HG02642 (cell line): ENCODE measurements around the gene DKC1.
A peak's percentile ranks its signal among the peaks of the same experiment; 100 is the strongest.

Source experiments
- ATAC-seq: cut with Tn5 transposase; IDR thresholded peaks from one replicate; pipeline ENCODE4 v1.9.1; 2021; ENCODE audit warnings: mild to moderate bottlenecking; ENCODE audit not compliant: unreplicated experiment, poor library complexity

The DKC1 gene

DNA sequence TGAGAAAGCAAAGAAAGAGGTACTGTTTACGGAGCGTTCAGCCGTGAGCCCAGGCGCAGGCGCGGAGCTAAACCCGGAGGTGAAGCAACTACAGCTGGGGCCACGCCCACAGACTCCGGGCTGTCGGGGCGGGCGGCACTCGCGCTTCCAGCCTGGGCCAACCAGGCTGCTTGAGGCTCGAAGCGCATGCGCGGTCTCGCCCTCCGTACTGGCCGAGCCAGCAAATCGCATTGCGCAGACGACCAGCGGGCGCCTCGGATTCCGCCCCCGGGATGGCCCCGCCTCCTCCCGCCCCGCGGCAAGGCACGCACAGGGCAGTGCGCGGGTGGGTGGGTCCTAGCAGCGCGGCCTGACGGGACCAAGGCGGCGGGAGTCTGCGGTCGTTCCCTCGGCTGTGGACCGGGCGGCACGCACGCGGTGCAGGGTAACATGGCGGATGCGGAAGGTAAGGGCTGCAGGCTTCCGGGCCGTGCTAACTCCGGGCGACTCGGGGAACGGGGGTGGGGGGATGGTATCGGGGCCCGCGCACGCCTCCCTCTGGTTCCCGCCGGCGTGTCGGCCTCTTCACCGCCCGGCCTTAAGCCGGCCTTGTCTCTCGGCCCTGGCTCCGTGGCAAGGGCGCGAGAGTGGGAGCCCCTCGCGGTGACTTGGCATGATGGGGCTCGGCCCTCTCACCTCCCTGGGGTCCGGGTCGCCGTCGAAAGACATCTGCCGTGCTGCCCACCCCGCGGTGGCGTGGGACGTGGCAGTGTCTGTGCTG, at the start of gene DKC1:
Gene DKC1, plus strand, starts transcription at position 328 of the 760 bp plus-strand sequence. Its CDS starts 102 bp downstream, at position 430.
- peak; percentile 90 for ATAC-seq

GRCh38 chrX:154714925-154715324, 47.7 kb upstream of the DKC1 start:
- ATAC-seq: no peak

DNA sequence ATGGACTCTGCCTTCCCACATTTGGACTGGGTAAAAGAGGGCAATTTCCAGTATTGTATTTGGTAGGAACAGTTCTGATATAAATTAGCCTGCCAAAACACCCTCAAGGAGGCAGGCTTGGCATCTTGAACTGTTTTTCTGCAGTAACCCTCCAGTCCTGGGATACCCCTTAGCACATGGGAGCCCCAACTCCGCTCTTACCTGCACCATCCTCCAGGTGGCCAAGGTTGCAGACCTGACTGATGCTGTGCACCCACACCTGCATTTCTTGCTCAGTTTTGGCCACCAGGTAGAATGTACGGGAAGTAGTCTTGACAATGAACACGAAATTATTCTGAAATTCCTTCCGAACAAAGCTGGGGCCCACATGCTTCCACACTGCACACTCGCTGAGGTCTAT, 46.8 kb upstream of the DKC1 start:
- ATAC-seq: no peak

DNA sequence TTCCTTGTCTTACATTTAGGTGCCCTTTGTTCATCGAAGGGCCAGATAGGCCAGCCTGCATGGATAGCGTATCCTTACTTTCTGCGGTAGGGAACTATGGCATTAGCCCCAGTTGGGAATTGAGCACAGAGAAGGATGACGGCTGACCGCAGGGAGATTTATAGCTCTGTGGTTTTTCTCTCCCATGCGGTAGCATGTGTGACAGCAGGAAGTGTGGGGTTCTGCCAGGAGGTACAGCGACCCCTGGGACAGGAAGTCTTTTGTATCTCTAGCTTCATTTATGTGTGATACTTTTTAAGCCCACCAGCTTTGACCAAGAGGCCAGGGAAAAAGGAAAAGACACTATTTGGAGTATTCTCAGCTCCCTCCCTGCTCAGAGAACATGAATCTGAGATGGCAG, 44.8 kb upstream of the DKC1 start:
- ATAC-seq: no peak

DNA sequence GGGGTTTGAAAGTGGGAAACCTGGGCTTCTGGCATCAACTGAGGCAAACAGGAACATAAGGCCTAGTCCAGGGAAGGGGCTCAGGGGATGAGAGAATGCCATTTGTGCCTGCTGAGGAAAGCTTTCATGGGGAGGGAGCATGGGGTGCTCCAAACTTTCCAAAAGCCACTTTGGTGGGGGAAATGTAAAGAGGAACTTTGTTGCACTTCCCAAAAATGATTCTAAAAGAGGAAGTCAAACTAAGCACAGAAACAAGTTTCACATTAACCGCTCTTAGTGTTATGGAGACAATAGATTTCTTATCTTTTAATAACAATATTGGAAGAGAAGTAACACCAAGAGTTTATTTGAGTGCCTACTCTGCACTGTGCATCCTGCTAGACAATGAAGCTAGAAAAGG, 44.0 kb upstream of the DKC1 start:
- no peak for ATAC-seq

- ATAC-seq: no peak
Observed at GRCh38 chrX:154719132-154719675, 43.5 kb upstream of the DKC1 start.

DNA sequence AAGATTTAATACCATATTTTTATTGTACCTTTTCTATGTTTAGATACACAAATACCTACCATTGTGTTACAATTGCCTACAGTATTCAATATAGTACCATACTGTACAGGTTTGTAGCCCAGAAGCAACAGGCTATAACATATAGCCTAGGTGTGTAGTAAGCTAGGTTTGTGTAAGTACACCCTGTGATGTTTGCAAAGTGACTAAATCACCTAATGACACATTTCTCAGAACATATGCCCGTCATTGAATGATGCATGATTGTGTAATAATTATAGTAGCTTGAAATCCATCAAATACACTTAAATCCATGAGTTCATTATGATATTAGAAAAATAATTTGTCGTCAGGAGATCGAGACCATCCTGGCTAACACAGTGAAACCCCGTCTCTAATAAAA, 42.6 kb upstream of the DKC1 start:
- ATAC-seq: no peak

DNA sequence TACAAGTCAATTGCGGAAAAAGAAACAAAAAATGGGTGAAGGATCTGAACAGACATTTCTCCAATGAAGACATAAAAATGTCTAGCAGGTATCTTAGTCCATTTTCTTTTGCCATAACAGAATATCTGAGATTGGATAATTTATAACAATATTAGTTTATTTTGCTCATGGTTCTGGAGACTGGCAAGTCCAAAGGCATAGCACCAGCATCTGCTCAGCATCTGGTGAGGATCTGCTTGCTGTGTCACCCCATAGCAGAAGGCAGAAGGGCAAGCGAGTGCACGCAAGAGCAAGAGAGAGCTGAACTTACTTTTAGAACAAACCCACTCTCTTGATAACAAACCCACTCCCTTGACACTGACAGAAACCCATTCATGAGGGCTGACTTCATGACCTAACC, 41.5 kb upstream of the DKC1 start:
- ATAC-seq: no peak

- ATAC-seq: no peak
Observed at GRCh38 chrX:154724993-154725756, 37.5 kb upstream of the DKC1 start.

DNA sequence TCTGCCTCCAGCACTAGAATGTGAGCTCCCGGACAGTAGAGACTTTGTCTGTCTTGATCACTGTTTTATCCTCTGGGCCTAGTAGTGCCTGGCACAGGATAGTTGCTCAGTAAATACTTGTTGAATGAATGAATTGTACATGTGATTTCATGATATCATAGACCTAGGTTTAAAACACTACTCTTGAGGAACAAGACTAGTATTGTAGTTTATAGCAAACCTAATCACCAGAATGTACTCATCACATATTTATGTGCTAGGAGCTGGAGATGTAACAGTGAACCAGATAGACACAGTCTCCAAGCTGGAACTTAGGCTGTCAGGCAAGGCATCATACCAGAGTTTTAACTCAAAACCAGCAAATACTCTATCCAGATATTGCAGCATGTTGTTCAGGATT, 35.2 kb upstream of the DKC1 start:
- ATAC-seq: no peak

DNA sequence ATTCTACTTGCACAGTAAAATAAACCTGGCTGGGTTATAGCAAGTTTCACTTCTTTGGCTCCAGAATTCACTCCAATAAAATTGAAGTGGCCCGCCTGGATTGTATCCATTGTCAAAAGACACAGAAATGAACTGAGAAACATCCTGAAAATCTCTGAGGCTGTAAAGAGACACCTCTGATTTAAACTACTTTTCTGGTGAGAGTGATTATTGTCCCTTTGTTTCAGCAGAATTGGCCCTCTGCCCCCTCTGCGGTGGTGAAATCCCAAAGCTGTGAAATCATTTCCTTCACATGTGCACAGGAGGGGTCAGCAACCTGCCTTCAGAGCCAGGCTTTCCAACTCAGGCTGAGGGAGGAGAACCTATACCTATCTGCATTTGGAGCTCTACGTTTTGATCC, 34.8 kb upstream of the DKC1 start:
- ATAC-seq: no peak

DNA sequence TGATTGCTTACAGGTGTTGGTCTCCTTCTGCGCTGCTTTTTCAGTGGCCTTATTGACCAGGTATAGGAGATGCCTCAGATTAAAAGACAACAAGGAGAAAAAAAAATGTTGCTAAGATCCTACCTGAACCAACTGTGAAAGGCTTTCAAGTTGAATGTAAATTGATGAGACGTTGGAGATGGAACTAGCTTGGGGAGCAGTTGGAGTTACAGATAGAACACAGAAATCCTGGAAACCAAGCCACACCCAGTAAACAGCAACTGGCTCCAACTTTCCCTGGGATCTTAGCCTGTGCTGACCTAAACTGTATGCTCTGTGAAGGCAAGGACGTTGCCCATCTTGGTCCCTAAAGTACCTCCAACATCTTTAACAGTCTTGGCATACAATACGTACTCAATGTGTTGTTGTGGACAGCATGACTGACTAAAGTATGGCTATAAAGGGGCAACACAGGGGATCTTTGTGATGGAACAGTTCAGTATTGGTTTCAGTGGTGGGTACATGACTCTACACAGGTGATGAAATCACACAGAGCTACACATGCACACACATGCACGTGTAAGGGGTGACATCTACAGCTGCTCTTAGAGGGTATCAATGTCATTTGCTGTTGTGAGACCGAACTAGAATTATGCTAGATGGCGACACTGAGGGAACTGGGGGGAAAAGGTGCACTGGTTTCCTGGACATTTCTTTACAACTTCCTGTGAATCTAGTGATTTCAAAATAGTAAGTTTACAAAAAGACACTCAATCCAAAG, 34.1 kb upstream of the DKC1 start:
- no peak for ATAC-seq

DNA sequence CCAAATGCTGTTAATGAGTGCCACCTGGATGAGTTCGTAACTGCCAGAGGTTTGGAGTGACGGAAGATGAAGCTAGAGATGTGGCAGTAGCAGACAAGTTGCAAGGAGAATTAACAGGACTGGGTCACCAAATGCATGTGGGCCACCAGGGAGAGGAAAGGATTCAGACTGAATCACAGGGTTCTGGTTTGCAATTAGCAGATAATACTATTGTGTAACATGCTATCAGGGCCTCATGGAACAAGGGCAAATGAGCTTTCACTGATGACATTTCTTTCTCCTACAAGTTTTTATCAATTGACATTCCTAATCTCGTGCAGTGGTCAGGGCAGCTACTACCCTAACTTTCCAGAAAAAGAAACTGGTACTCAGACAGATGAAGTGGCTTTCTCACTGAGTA, 33.2 kb upstream of the DKC1 start:
- ATAC-seq: no peak

- no peak for ATAC-seq
Observed at GRCh38 chrX:154730253-154730891, 32.3 kb upstream of the DKC1 start.

DNA sequence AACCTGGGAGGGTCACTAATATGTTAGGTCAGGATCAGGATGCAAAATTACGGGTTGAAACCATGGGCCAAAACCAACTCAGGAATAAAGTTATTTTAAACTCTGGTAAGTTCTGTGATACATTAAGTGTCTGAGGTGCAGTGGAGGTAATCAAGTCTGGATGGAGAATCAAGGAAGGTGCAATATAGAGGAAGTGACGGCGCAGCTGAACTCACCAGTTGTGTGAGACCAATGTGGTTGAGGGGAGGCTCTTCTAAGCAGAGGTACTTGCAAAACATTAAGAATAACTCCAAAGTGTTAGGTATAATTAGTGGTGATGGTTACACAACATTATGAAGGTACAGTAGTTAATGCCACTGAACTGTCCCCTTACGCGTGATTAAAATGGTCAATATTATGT, 31.5 kb upstream of the DKC1 start:
- no peak for ATAC-seq

- no peak for ATAC-seq
Observed at GRCh38 chrX:154731881-154732280, 30.8 kb upstream of the DKC1 start.

DNA sequence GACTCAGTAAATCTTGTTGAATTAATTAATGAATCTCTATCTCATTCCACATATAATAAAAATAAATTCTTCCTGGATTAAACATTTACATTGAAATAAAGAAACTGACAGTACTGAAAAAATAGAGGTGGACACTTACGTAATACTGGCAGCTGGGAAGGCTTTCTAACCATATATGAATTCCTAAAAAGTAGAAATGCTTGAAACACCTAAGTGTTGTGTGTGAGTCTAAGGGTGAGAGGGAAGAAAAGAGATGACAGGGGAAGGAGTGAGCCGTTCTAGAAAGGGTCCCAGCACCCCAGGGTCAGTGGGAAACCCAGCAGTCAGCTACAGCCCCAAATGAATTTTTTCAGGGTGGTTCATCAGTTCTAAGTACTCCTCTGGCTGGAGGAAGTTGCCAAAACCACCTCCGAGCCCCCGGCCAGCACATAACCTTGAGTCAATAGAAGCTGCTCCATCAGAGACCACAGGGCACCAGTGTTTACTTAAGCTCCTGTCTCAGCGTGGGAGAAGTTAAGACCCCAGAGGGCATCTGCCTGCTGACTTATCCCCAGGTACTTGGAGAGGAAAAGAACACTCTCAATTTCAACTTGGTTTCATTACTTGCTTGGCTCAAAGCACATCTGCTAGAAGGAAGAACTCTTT, 30.1 kb upstream of the DKC1 start:
- ATAC-seq: no peak

- no peak for ATAC-seq
Observed at GRCh38 chrX:154733066-154733425, 29.6 kb upstream of the DKC1 start.

- ATAC-seq: no peak
Observed at GRCh38 chrX:154734061-154734781, 28.4 kb upstream of the DKC1 start.
